Hematopoietic multipotent progenitor cell treated with erythropoietin and hydrocortisone succinate and interleukin-3 and kit ligand, for 4 days (in vitro differentiated cells): ENCODE measurements around the gene HUWE1.
A peak's percentile ranks its signal among the peaks of the same experiment; 100 is the strongest.

ENCODE experiments used
- DNase-seq: peaks from one replicate; pipeline ENCODE4 v3.0.0-alpha.2; 2015

Gene HUWE1

DNA sequence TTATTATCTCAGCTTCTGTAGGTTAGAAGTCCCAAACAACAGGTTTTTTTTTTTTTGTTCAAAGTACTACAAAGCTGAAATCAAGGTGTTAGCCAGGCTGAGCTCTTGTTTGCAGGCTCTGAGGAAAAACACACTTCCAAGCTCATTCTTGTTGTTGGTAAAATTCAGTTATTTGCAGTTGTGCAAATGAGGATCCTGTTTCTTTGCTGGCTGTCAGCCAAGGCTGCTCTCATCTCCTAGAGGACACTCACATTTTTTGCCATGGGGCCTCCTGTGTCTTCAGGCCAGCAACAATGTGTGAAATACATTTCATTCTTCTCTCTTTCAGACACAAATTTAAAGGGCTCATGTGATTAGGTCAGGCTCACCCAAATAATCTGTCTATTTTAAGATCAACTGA, 192.1 kb downstream of the HUWE1 start:
- peak; percentile 49 for DNase-seq

GRCh38 chrX:53486285-53486684, 200.2 kb downstream of the HUWE1 start:
- DNase-seq = no peak

- no peak for DNase-seq
Measured at GRCh38 chrX:53483838-53484405, 202.6 kb downstream of the HUWE1 start.

- no peak for DNase-seq
Measured at GRCh38 chrX:53483416-53483815, 203.1 kb downstream of the HUWE1 start.
